Muscle of back (tissue), 11 donors: ENCODE data around the gene CNOT6. TPM values are rescaled to one million over a fixed set of nuclear protein-coding genes. Genes with fewer than 3 reads are reported as not detected.
"Not testable (repeated sequence)": the region's sequence is repeated elsewhere in the genome, so short reads cannot be mapped to it uniquely, and the experiment has no call there.

Experiments
- DNase-seq, 3 donors: peaks; one replicate each; pipeline versions ENCODE4 v3.0.0 to v3.0.0-alpha.2; 2013
- polyA plus RNA-seq, 10 donors: library from polyadenylated mRNA; unstranded; fragments of 120-200 nt; gene quantifications; one replicate each; pipeline ENCODE4 v1.2.1, GENCODE V29; 2013; ENCODE audit not compliant: insufficient read length in 10 of 10

The CNOT6 gene
- polyA plus RNA-seq, 10 donors = 20.2 to 32.6 (median 26.4) TPM

- not testable (repeated sequence) for DNase-seq
Observed at GRCh38 chr5:180515974-180516373, 21.8 kb downstream of the CNOT6 start.

GRCh38 chr5:180516440-180516839, 22.3 kb downstream of the CNOT6 start:
- no peak for DNase-seq

GRCh38 chr5:180519098-180519497, 24.9 kb downstream of the CNOT6 start:
- no peak for DNase-seq

- no peak for DNase-seq
Observed at GRCh38 chr5:180521101-180521500, 26.9 kb downstream of the CNOT6 start.

GRCh38 chr5:180521591-180521990, 27.4 kb downstream of the CNOT6 start:
- DNase-seq = no peak

GRCh38 chr5:180522330-180522729, 28.2 kb downstream of the CNOT6 start:
- DNase-seq = peak in 1 of 3 donors; percentile 2

GRCh38 chr5:180523629-180524466, 29.7 kb downstream of the CNOT6 start:
- peak; percentile 7 to 51 (median 8) for DNase-seq

GRCh38 chr5:180525399-180525798, 31.2 kb downstream of the CNOT6 start:
- DNase-seq = no peak

GRCh38 chr5:180526269-180526668, 32.1 kb downstream of the CNOT6 start:
- DNase-seq = no peak

- DNase-seq = no peak
Observed at GRCh38 chr5:180527659-180528058, 33.5 kb downstream of the CNOT6 start.

GRCh38 chr5:180531036-180531585, 36.9 kb downstream of the CNOT6 start:
- not testable (repeated sequence) for DNase-seq

GRCh38 chr5:180532268-180532667, 38.1 kb downstream of the CNOT6 start:
- no peak for DNase-seq

- no peak for DNase-seq
Observed at GRCh38 chr5:180533845-180534244, 39.7 kb downstream of the CNOT6 start.

GRCh38 chr5:180535573-180535972, 41.4 kb downstream of the CNOT6 start:
- no peak for DNase-seq

- no peak for DNase-seq
Observed at GRCh38 chr5:180540050-180540694, 46.0 kb downstream of the CNOT6 start.

GRCh38 chr5:180541710-180542109, 47.5 kb downstream of the CNOT6 start:
- DNase-seq = no peak

GRCh38 chr5:180545248-180545647, 51.1 kb downstream of the CNOT6 start:
- no peak for DNase-seq

GRCh38 chr5:180548563-180548962, 54.4 kb downstream of the CNOT6 start:
- DNase-seq = no peak

GRCh38 chr5:180553530-180553929, 59.4 kb downstream of the CNOT6 start:
- no peak for DNase-seq

GRCh38 chr5:180555168-180555921, 61.2 kb downstream of the CNOT6 start:
- DNase-seq = no peak

GRCh38 chr5:180557217-180557809, 63.1 kb downstream of the CNOT6 start:
- no peak for DNase-seq

GRCh38 chr5:180558232-180558631, 64.1 kb downstream of the CNOT6 start:
- DNase-seq = no peak
